Hepatocyte (in vitro differentiated cells): ENCODE data around the gene MUC6. TPM values are rescaled to one million over a fixed set of nuclear protein-coding genes. Genes with fewer than 3 reads are reported as not detected.

Experiments
- DNase-seq: peaks from one replicate; pipeline ENCODE4 v3.0.0-alpha.2; 2016; ENCODE audit warnings: low spot score
- H2AFZ ChIP-seq: fragments of 200-600 bp; sonication (generic); 2 replicates; pipeline ENCODE4 v1.6.0; 2016; ENCODE audit warnings: antibody characterized with exemption, mild to moderate bottlenecking
- H3K27ac ChIP-seq: fragments of 200-600 bp; sonication (generic); 2 replicates; pipeline ENCODE4 v1.5.1; 2016; ENCODE audit warnings: mild to moderate bottlenecking
- H3K27me3 ChIP-seq: fragments of 200-600 bp; sonication (generic); 2 replicates; pipeline ENCODE4 v1.6.1; 2016
- H3K36me3 ChIP-seq: fragments of 200-600 bp; sonication (generic); replicated peaks from 2 replicates; pipeline ENCODE4 v1.5.1; 2016; ENCODE audit warnings: low read depth; ENCODE audit not compliant: insufficient read depth
- H3K4me1 ChIP-seq: fragments of 200-600 bp; sonication (generic); 2 replicates; pipeline ENCODE4 v1.5.1; 2016; ENCODE audit warnings: mild to moderate bottlenecking, moderate library complexity; ENCODE audit not compliant: insufficient read depth
- H3K4me2 ChIP-seq: fragments of 200-600 bp; sonication (generic); 2 replicates; pipeline ENCODE4 v1.6.0; 2016
- H3K4me3 ChIP-seq: fragments of 200-600 bp; sonication (generic); 2 replicates; pipeline ENCODE4 v1.5.1; 2016; ENCODE audit warnings: mild to moderate bottlenecking
- H3K79me2 ChIP-seq: fragments of 200-600 bp; sonication (generic); 2 replicates; pipeline ENCODE4 v1.6.0; 2017; ENCODE audit warnings: mild to moderate bottlenecking
- H3K9me2 ChIP-seq: fragments of 200-600 bp; sonication (generic); replicated peaks from 2 replicates; pipeline ENCODE4 v1.6.0; 2017; ENCODE audit warnings: mild to moderate bottlenecking; ENCODE audit not compliant: insufficient read depth
- H3K9me3 ChIP-seq: fragments of 200-600 bp; sonication (generic); 2 replicates; pipeline ENCODE4 v1.5.1; 2016; ENCODE audit warnings: low read depth, mild to moderate bottlenecking
- H4K20me1 ChIP-seq: fragments of 200-600 bp; sonication (generic); 2 replicates; pipeline ENCODE4 v1.6.0; 2016; ENCODE audit warnings: mild to moderate bottlenecking; ENCODE audit not compliant: insufficient read depth, poor library complexity, severe bottlenecking
- CTCF ChIP-seq: fragments of 200-600 bp; sonication (generic); IDR thresholded peaks from 2 replicates; pipeline ENCODE4 v1.5.1; 2016; ENCODE audit warnings: antibody characterized with exemption, mild to moderate bottlenecking; ENCODE audit not compliant: poor library complexity
- EZH2 ChIP-seq: fragments of 200-600 bp; sonication (generic); IDR thresholded peaks from 2 replicates; pipeline ENCODE4 v1.6.1; 2016; ENCODE audit warnings: antibody characterized with exemption, mild to moderate bottlenecking, borderline replicate concordance
- EZH2phosphoT487 ChIP-seq: fragments of 200-600 bp; sonication (generic); IDR thresholded peaks from one replicate; pipeline ENCODE4 v1.6.1; 2018; ENCODE audit warnings: antibody characterized with exemption, mild to moderate bottlenecking, low read depth, moderate library complexity; ENCODE audit not compliant: unreplicated experiment, severe bottlenecking
- WGBS: methylation state at CpG from one replicate; pipeline ENCODE4 v1.1.6; 2016; ENCODE audit warnings: low lambda C conversion rate; ENCODE audit errors: missing lambda C conversion rate; 5-methylcytosine and 5-hydroxymethylcytosine counted together
- polyA plus RNA-seq: library from polyadenylated mRNA; unstranded; fragments of >200 nt; fragmentation: Nextera tagmentation; extraction: Ambion mirVana; gene quantifications from 2 replicates; pipeline ENCODE4 v1.2.1, GENCODE V29; 2016
- total RNA-seq: library from RNA; depleted of rRNA; stranded (reverse); fragments of >200 nt; gene quantifications from 2 replicates; pipeline ENCODE4 v1.2.3, GENCODE V29; 2014

The MUC6 gene
- total and polyA plus RNA-seq, 2 experiments from 2014 or later, result not detected

- Histone ChIP-seq H3K4me1 (no peaks in the 10 kb centered on the region), H3K4me3 (no peak overlapping the region), H3K4me2 (no peak overlapping the region), H3K9me2 (no peaks in the 10 kb centered on the region), H3K79me2 (no peaks in the 10 kb centered on the region), H3K27ac (no peak overlapping the region), H2AFZ (no peak overlapping the region), H3K9me3 (no peaks in the 10 kb centered on the region), H4K20me1 (no peaks in the 10 kb centered on the region), H3K36me3 (no peaks in the 10 kb centered on the region), H3K27me3 (no peaks in the 10 kb centered on the region)
- TF ChIP-seq EZH2, result no peak
- WGBS, result 71% methylated on average over 9 of the region's 9 CpGs
- no peak for DNase-seq
These were observed 25.7 kb upstream of the MUC6 start for GRCh38 chr11:1062075-1062820.

- Histone ChIP-seq H3K27me3 (no peaks in the 10 kb centered on the region), H3K4me3 (no peak overlapping the region), H3K27ac (peak overlapping the region; percentile 88), H3K4me2 (no peak overlapping the region), H2AFZ (no peak overlapping the region), H3K4me1 (no peaks in the 10 kb centered on the region), H3K79me2 (no peaks in the 10 kb centered on the region), H3K9me2 (no peaks in the 10 kb centered on the region), H4K20me1 (no peaks in the 10 kb centered on the region), H3K36me3 (no peaks in the 10 kb centered on the region), H3K9me3 (no peaks in the 10 kb centered on the region)
- 67% methylated on average over 18 of the region's 18 CpGs for WGBS
- peak; percentile 81 for DNase-seq
- no peak for TF ChIP-seq EZH2phosphoT487
These were observed 24.5 kb upstream of the MUC6 start for GRCh38 chr11:1060852-1061616.

GRCh38 chr11:1060410-1060809 lies 23.9 kb upstream of the MUC6 start:
- H3K9me2 ChIP-seq, result no peaks in the 10 kb centered on the region
- WGBS, result 88% methylated on average over 16 of the region's 16 CpGs
- no peak overlapping the region for H2AFZ ChIP-seq
- H3K79me2 ChIP-seq, result no peaks in the 10 kb centered on the region
- H3K4me1 ChIP-seq, result no peaks in the 10 kb centered on the region
- no peaks in the 10 kb centered on the region for H3K9me3 ChIP-seq
- H3K4me3 ChIP-seq, result no peak overlapping the region
- peak overlapping the region; percentile 88 for H3K27ac ChIP-seq
- H3K27me3 ChIP-seq, result no peaks in the 10 kb centered on the region
- DNase-seq, result no peak
- no peak overlapping the region for H3K4me2 ChIP-seq
- H4K20me1 ChIP-seq, result no peaks in the 10 kb centered on the region
- H3K36me3 ChIP-seq, result no peaks in the 10 kb centered on the region
- TF ChIP-seq EZH2phosphoT487 (no peak), EZH2 (no peak), CTCF (no peak)

- no peaks in the 10 kb centered on the region for H3K9me3 ChIP-seq
- H3K4me1 ChIP-seq, result no peaks in the 10 kb centered on the region
- H3K9me2 ChIP-seq, result no peaks in the 10 kb centered on the region
- H4K20me1 ChIP-seq, result no peaks in the 10 kb centered on the region
- H3K4me3 ChIP-seq, result no peak overlapping the region
- TF ChIP-seq EZH2 (no peak), CTCF (no peak), EZH2phosphoT487 (no peak)
- peak overlapping the region; percentile 88 for H3K27ac ChIP-seq
- no peaks in the 10 kb centered on the region for H3K36me3 ChIP-seq
- H2AFZ ChIP-seq, result no peak overlapping the region
- H3K4me2 ChIP-seq, result no peak overlapping the region
- 65% methylated on average over 15 of the region's 15 CpGs for WGBS
- no peak for DNase-seq
- no peaks in the 10 kb centered on the region for H3K27me3 ChIP-seq
- no peaks in the 10 kb centered on the region for H3K79me2 ChIP-seq
These were observed 23.2 kb upstream of the MUC6 start for GRCh38 chr11:1059759-1060158.
